Measurements from ENCODE around the gene GABRP.

Gene GABRP

GRCh38 chr5:170773024-170773985 is 10.2 kb upstream of the GABRP start:
- Histone ChIP-seq H3K27ac (ENCODE audit: low read depth, low read length) (no peak overlapping the region), H3K4me3 (ENCODE audit: low read depth in 1 of 2, low read length in 2 of 2) (no peak overlapping the region), H3K36me3 (ENCODE audit: insufficient read depth, low read length) (no peaks in the 10 kb centered on the region), H3K27me3 (ENCODE audit: control insufficient read depth in 1 of 2, insufficient read depth in 2 of 2, low read length in 2 of 2) (no peaks in the 10 kb centered on the region), H3K4me1 (ENCODE audit: insufficient read depth, low read length) (no peaks in the 10 kb centered on the region), H3K9ac (ENCODE audit: low read length) (no peak overlapping the region), H3K9me3 (ENCODE audit: low read length) (no peaks in the 10 kb centered on the region)

- Histone ChIP-seq H3K9me3 (ENCODE audit: low read length) (no peaks in the 10 kb centered on the region), H3K4me3 (ENCODE audit: low read depth in 1 of 2, low read length in 2 of 2) (no peak overlapping the region), H3K36me3 (ENCODE audit: insufficient read depth, low read length) (no peaks in the 10 kb centered on the region), H3K27ac (ENCODE audit: low read depth, low read length) (no peak overlapping the region), H3K9ac (ENCODE audit: low read length) (no peak overlapping the region), H3K27me3 (ENCODE audit: control insufficient read depth in 1 of 2, insufficient read depth in 2 of 2, low read length in 2 of 2) (no peaks in the 10 kb centered on the region), H3K4me1 (ENCODE audit: insufficient read depth, low read length) (no peaks in the 10 kb centered on the region)
Observed at GRCh38 chr5:170774831-170775230, 8.7 kb upstream of the GABRP start.

- Histone ChIP-seq H3K36me3 (ENCODE audit: insufficient read depth, low read length) (no peaks in the 10 kb centered on the region), H3K4me1 (ENCODE audit: insufficient read depth, low read length) (no peaks in the 10 kb centered on the region), H3K9ac (ENCODE audit: low read length) (no peak overlapping the region), H3K4me3 (ENCODE audit: low read depth in 1 of 2, low read length in 2 of 2) (no peak overlapping the region), H3K27ac (ENCODE audit: low read depth, low read length) (no peak overlapping the region), H3K9me3 (ENCODE audit: low read length) (no peaks in the 10 kb centered on the region), H3K27me3 (ENCODE audit: control insufficient read depth in 1 of 2, insufficient read depth in 2 of 2, low read length in 2 of 2) (no peaks in the 10 kb centered on the region)
Observed at GRCh38 chr5:170781946-170782345, 1.6 kb upstream of the GABRP start.

- H3K9me3 ChIP-seq (ENCODE audit: low read length), result no peaks in the 10 kb centered on the region
- no peak overlapping the region for H3K4me3 ChIP-seq (ENCODE audit: low read depth in 1 of 2, low read length in 2 of 2)
- H3K9ac ChIP-seq (ENCODE audit: low read length), result no peak overlapping the region
Observed at GRCh38 chr5:170782438-170782837, 1.1 kb upstream of the GABRP start.

GRCh38 chr5:170785416-170785815 is 1.9 kb downstream of the GABRP start:
- H3K4me1 ChIP-seq (ENCODE audit: insufficient read depth, low read length), result no peaks in the 10 kb centered on the region
- no peaks in the 10 kb centered on the region for H3K36me3 ChIP-seq (ENCODE audit: insufficient read depth, low read length)
- H3K27me3 ChIP-seq (ENCODE audit: control insufficient read depth in 1 of 2, insufficient read depth in 2 of 2, low read length in 2 of 2), result no peaks in the 10 kb centered on the region
- no peaks in the 10 kb centered on the region for H3K9me3 ChIP-seq (ENCODE audit: low read length)
- H3K4me3 ChIP-seq (ENCODE audit: low read depth in 1 of 2, low read length in 2 of 2), result no peak overlapping the region
- no peak overlapping the region for H3K27ac ChIP-seq (ENCODE audit: low read depth, low read length)
- H3K9ac ChIP-seq (ENCODE audit: low read length), result no peak overlapping the region

More at GRCh38 chr5:170782438-170782837, 1.1 kb upstream of the GABRP start:
- H3K4me1 ChIP-seq (ENCODE audit: insufficient read depth, low read length), result no peaks in the 10 kb centered on the region
- H3K36me3 ChIP-seq (ENCODE audit: insufficient read depth, low read length), result no peaks in the 10 kb centered on the region
- no peak overlapping the region for H3K27ac ChIP-seq (ENCODE audit: low read depth, low read length)
- H3K27me3 ChIP-seq (ENCODE audit: control insufficient read depth in 1 of 2, insufficient read depth in 2 of 2, low read length in 2 of 2), result no peaks in the 10 kb centered on the region

- Histone ChIP-seq H3K9ac (ENCODE audit: low read length) (no peak overlapping the region), H3K4me1 (ENCODE audit: insufficient read depth, low read length) (no peaks in the 10 kb centered on the region), H3K27ac (ENCODE audit: low read depth, low read length) (no peak overlapping the region), H3K9me3 (ENCODE audit: low read length) (no peaks in the 10 kb centered on the region), H3K4me3 (ENCODE audit: low read depth in 1 of 2, low read length in 2 of 2) (no peak overlapping the region), H3K27me3 (ENCODE audit: control insufficient read depth in 1 of 2, insufficient read depth in 2 of 2, low read length in 2 of 2) (no peaks in the 10 kb centered on the region), H3K36me3 (ENCODE audit: insufficient read depth, low read length) (no peaks in the 10 kb centered on the region)
Observed at GRCh38 chr5:170787216-170787615, 3.7 kb downstream of the GABRP start.

- Histone ChIP-seq H3K36me3 (ENCODE audit: insufficient read depth, low read length) (no peaks in the 10 kb centered on the region), H3K4me3 (ENCODE audit: low read depth in 1 of 2, low read length in 2 of 2) (no peak overlapping the region), H3K9me3 (ENCODE audit: low read length) (no peaks in the 10 kb centered on the region), H3K27ac (ENCODE audit: low read depth, low read length) (no peak overlapping the region), H3K4me1 (ENCODE audit: insufficient read depth, low read length) (no peaks in the 10 kb centered on the region), H3K9ac (ENCODE audit: low read length) (no peak overlapping the region), H3K27me3 (ENCODE audit: control insufficient read depth in 1 of 2, insufficient read depth in 2 of 2, low read length in 2 of 2) (no peaks in the 10 kb centered on the region)
Observed at GRCh38 chr5:170788626-170789304, 5.2 kb downstream of the GABRP start.

- no peaks in the 10 kb centered on the region for H3K9me3 ChIP-seq (ENCODE audit: low read length)
- H3K4me3 ChIP-seq (ENCODE audit: low read depth in 1 of 2, low read length in 2 of 2), result no peak overlapping the region
- H3K27me3 ChIP-seq (ENCODE audit: control insufficient read depth in 1 of 2, insufficient read depth in 2 of 2, low read length in 2 of 2), result no peaks in the 10 kb centered on the region
- no peak overlapping the region for H3K27ac ChIP-seq (ENCODE audit: low read depth, low read length)
- no peaks in the 10 kb centered on the region for H3K36me3 ChIP-seq (ENCODE audit: insufficient read depth, low read length)
- no peaks in the 10 kb centered on the region for H3K4me1 ChIP-seq (ENCODE audit: insufficient read depth, low read length)
- H3K9ac ChIP-seq (ENCODE audit: low read length), result no peak overlapping the region
Observed at GRCh38 chr5:170791325-170791954, 7.9 kb downstream of the GABRP start.

GRCh38 chr5:170792878-170793277 is 9.4 kb downstream of the GABRP start:
- H3K4me1 ChIP-seq (ENCODE audit: insufficient read depth, low read length), result no peaks in the 10 kb centered on the region
- H3K36me3 ChIP-seq (ENCODE audit: insufficient read depth, low read length), result no peaks in the 10 kb centered on the region
- no peaks in the 10 kb centered on the region for H3K9me3 ChIP-seq (ENCODE audit: low read length)
- no peaks in the 10 kb centered on the region for H3K27me3 ChIP-seq (ENCODE audit: control insufficient read depth in 1 of 2, insufficient read depth in 2 of 2, low read length in 2 of 2)
- H3K4me3 ChIP-seq (ENCODE audit: low read depth in 1 of 2, low read length in 2 of 2), result no peak overlapping the region
- no peak overlapping the region for H3K9ac ChIP-seq (ENCODE audit: low read length)
- no peak overlapping the region for H3K27ac ChIP-seq (ENCODE audit: low read depth, low read length)

- Histone ChIP-seq H3K36me3 (ENCODE audit: insufficient read depth, low read length) (no peaks in the 10 kb centered on the region), H3K27me3 (ENCODE audit: control insufficient read depth in 1 of 2, insufficient read depth in 2 of 2, low read length in 2 of 2) (no peaks in the 10 kb centered on the region), H3K9me3 (ENCODE audit: low read length) (no peaks in the 10 kb centered on the region), H3K4me1 (ENCODE audit: insufficient read depth, low read length) (no peaks in the 10 kb centered on the region), H3K9ac (ENCODE audit: low read length) (no peak overlapping the region), H3K27ac (ENCODE audit: low read depth, low read length) (no peak overlapping the region), H3K4me3 (ENCODE audit: low read depth in 1 of 2, low read length in 2 of 2) (no peak overlapping the region)
Observed at GRCh38 chr5:170795154-170795553, 11.6 kb downstream of the GABRP start.

GRCh38 chr5:170805666-170806065 is 22.1 kb downstream of the GABRP start:
- Histone ChIP-seq H3K9me3 (ENCODE audit: low read length) (no peaks in the 10 kb centered on the region), H3K9ac (ENCODE audit: low read length) (no peak overlapping the region), H3K27ac (ENCODE audit: low read depth, low read length) (no peak overlapping the region), H3K36me3 (ENCODE audit: insufficient read depth, low read length) (no peaks in the 10 kb centered on the region), H3K4me1 (ENCODE audit: insufficient read depth, low read length) (no peaks in the 10 kb centered on the region), H3K4me3 (ENCODE audit: low read depth in 1 of 2, low read length in 2 of 2) (no peak overlapping the region), H3K27me3 (ENCODE audit: control insufficient read depth in 1 of 2, insufficient read depth in 2 of 2, low read length in 2 of 2) (no peaks in the 10 kb centered on the region)
